GM19463 (cell line): ENCODE data around the gene RMI1.

ENCODE experiments used
- ATAC-seq: cut with Tn5 transposase; IDR thresholded peaks from one replicate; pipeline ENCODE4 v1.9.1; 2021; ENCODE audit warnings: mild to moderate bottlenecking, moderate library complexity; ENCODE audit not compliant: unreplicated experiment

Gene RMI1

GRCh38 chr9:83967073-83967472 lies 13.5 kb upstream of the RMI1 start:
- no peak for ATAC-seq

DNA sequence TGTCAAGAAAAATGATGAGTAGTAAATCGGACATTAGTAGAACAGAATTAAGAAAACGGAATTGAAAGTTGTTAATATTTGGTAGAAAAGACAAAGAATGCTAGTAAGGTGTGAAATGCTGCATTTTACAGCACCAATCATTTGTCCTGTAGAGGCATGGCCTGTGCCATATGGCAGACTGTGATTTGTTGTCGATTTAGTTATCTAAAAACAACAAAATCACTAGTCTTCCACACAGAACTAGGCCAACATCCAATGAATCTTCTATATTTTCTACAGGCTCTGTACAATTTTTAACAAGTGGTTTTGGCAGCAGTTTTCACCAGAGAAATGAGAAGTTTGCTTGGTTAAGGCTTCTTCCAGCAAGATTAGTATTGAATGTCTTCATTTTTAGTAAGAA lies 11.0 kb upstream of the RMI1 start:
- no peak for ATAC-seq

- no peak for ATAC-seq
Measured at GRCh38 chr9:83971485-83971884, 9.1 kb upstream of the RMI1 start.

GRCh38 chr9:83972286-83972685 lies 8.3 kb upstream of the RMI1 start:
- no peak for ATAC-seq

DNA sequence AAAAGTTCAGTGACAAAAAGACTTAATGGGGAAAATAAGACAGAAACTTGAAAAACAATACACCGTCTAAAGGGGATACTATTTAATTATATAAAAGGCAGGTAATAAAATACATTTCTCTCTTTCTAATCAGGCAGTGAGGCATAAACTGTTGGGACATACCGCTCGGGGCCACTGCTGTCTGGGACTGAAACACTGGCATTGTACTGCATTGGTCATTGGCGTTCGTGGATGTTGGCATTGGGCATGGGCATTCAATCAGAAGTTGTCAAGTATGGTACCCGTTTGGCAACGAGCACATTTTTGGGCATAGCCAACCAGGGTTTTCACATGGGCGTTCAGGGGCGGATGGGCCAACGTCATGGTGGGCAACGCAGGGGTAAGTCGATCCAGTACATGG lies 5.3 kb upstream of the RMI1 start:
- no peak for ATAC-seq

- ATAC-seq: no peak
Measured at GRCh38 chr9:83976372-83976771, 4.2 kb upstream of the RMI1 start.

DNA sequence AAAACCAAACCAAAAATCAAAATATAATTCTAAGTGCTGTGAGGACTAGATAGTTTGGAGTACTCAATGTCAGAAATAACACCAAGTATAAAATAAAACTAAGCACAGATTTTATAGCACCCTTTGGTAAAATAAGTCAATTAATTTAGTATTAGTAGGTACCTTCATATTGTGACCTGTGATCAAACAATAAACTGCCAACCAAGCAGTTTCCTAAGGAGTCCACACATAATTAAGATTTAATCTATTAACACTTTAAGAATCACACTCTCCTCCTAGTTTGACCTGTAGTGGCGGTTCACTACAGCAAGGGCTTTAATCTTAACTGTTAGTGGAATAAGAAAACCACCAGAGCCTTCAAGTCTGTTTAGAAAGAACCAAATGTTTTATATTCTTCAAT lies 3.4 kb upstream of the RMI1 start:
- no peak for ATAC-seq

DNA sequence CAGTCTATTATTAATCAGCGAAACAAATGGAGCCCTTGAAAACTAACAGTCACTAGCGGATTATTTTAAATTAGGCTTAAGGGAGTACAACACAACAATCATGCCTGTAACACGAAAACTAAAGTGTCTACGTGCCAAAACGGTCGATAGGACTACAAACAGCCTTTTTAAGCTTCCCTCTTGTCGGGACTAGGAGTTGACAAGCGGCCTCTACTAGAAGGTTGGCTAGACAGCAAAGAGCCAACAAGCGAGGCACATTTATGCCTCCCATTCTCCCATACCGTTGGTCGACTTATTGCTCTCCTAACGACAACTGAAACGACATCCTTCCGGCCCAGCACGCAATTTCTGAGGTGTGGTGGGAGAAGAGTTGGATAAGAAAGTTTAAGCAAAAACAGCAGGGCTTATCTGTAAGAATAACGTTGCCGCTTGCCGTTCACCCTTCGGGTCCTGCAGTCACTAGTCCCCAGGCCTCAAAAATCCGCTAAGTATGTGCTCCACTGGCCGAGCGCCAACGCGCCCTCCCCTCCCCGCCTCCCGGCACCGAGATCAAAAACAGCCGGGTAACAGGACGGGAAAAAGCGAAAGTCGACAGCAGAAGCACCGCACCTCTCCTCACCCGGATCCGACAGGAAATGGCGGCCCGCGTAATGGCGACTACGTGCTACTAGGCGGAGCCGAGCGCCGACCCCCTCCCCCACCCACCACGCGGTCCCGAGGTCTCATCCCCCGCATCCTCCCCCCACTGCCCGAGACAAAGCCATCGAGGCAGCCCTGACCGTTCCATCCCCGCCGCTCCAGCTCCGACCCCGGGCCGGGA lies 1.4 kb upstream of the RMI1 start:
- ATAC-seq: no peak

DNA sequence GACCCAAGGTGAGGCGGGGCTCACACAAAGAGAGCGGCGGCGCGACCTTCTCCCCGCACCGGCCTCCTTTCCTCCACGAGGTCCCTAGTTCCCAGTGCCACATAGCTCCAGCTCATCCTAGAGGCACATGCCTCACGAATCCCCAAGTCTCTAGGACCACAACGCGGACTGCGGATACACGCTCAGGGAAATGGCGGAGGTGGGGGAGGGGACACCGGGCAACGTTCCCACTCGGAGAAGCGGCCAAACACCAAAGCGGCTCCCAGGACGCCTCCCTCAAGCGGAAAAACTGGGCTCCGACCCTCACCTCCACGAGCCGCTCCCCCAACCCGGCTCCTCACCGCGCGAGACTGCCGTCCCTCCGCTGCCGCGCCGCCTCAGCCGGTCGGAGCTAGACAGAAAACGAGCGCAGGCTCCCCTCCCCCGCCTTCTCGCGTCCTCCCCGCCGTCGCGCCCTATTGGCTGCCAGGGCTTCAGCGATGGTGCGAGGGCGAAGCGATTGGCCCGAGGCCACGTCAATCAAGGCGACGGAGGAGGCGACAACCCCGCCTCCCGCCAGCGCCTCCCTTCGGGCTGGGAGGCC lies 702 bp upstream of the RMI1 start, which contains the start of gene HNRNPK:
TSS of gene HNRNPK (minus strand) at position 404 of the 583 bp plus-strand sequence. CDS start 1,963 bp downstream, outside the sequence.
- ATAC-seq: peak; percentile 82

DNA sequence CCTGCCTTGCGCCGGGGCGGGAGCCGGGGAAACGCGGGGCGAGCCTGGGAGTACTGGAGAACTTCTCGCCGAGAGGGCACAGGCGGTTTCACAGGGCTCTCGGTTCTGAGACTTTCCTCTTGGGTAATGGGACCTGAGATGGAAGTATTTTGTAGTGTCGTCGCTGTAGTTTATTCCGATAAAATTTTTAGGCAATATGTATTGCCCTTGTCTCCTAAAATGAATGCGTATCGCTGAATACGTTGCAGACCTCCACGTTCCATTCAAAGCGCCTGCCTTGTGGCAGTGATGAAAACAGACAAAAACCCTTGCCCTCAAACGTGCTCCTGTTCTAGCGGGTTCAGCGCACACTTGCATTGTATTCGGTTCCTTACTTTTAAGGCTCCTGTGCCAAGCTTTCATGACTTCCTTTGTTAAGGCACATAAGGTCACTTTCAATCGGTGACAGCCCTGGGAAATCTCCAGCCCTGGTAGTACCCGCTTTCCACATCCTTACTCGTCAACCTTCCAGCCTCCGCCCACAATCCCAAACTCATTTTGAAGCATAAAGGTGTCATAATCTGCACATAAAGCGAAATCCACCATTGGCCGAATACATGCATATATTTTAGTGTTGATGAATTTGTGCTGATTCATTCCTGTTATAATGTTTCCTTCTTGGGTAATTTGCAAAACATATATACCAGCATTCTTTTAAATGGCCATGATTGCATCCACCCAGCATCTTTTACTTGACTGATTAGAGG lies 694 bp downstream of the RMI1 start:
- ATAC-seq: no peak

- ATAC-seq: no peak
Measured at GRCh38 chr9:83986195-83986594, 5.6 kb downstream of the RMI1 start.

GRCh38 chr9:83986765-83987401 lies 6.3 kb downstream of the RMI1 start:
- no peak for ATAC-seq

- ATAC-seq: no peak
Measured at GRCh38 chr9:83987402-83987791, 6.8 kb downstream of the RMI1 start.

- no peak for ATAC-seq
Measured at GRCh38 chr9:83988411-83988810, 7.8 kb downstream of the RMI1 start.

- no peak for ATAC-seq
Measured at GRCh38 chr9:83991355-83991754, 10.8 kb downstream of the RMI1 start.

DNA sequence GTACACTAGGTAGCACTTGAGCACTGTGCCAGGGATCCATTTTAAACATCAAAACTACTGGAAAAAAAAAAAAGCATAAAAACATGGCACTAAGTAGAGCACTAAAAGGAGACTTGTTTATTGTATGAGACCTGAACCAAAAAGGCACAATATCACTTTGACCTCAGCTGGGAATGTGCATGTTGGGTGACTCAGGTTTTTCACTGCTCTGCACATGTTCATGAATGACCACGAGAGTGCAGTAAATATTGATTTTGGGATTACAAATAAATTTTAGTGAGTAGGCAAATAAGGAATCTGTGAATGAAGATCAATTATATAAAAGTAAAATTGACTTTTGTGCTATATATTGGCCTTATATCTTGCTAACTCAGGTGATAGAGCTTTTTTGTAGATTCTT lies 11.8 kb downstream of the RMI1 start:
- ATAC-seq: no peak

DNA sequence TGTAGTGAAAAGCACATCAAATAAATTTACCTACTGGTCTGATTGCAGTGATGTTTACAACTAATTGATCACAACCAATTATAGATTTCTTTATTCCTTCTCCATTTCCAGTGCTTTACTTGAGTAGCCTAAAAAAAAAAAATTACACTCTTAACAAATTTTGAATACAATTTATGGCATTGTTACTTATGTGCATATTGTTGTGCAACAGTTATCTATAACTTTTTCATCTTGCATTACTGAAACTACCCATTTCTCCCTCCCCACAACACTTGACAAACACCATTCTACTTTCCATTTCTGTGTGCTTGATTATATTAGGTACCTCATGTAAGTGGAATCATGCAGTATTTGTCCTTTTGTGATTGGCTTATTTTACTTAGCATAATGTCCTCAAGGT lies 12.3 kb downstream of the RMI1 start:
- no peak for ATAC-seq

DNA sequence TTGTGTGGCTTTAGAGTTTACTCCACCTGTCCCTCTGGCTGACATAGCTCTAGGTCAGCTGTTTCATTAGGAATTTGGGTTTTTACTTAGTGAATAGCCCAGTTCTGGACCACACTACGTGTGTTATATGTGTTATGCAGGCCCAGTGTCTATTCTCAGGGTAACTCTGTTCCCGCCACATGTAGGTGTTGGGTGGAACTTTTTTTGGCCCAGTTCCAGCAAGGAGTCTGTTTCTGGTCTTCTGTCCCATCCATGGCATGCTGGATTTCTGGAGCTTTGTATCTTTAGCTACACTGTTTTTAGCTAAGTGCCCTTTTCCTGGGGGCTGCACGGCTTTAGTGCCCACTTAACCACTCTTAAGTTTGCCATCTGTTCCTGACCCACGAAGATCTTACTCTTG lies 15.5 kb downstream of the RMI1 start:
- ATAC-seq: no peak

- no peak for ATAC-seq
Measured at GRCh38 chr9:83999141-83999918, 18.7 kb downstream of the RMI1 start.

DNA sequence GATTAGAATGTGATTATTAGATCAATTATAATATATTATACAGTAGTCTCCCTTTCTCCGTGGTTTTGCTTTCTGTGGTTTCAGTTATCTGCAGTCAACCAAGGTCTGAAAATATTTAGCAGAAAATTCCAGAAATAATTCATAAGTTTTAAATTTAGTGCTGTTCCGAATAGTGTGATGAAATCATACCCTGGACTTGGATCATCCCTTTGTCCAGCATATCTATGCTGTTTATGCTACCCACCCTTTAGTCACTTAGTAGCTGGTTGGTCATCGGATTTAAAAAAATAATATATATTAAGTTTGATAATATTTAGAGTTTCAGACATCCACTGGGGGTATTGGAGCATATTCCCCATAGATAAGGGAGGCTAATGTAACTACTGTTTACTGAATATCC lies 19.6 kb downstream of the RMI1 start:
- no peak for ATAC-seq

- ATAC-seq: no peak
Measured at GRCh38 chr9:84001621-84002020, 21.0 kb downstream of the RMI1 start.
